Transverse colon (tissue), 3 donors: ENCODE results near the gene ASTL.

Experiments
- EP300 ChIP-seq: sonication (generic); formaldehyde crosslinking; IDR thresholded peaks from one replicate; pipeline ENCODE4 v1.6.1; 2017; ENCODE audit warnings: antibody characterized with exemption, low read depth
- POLR2A ChIP-seq: fragments of 450-650 bp; IDR thresholded peaks from one replicate; pipeline ENCODE4 v1.6.1; 2016; ENCODE audit warnings: antibody characterized with exemption, mild to moderate bottlenecking, moderate library complexity
- TF ChIP-seq, protein P1 (sequence below), 5 experiments: fragments of 200-600 bp in 3 of 5; fragments of 450-650 bp in 2 of 5; sonication (generic) in 3 of 5; IDR thresholded peaks; 1 replicate in 2 of 5; 2 replicates in 3 of 5; pipeline ENCODE4 v1.5.1; 2016 to 2017; ENCODE audit warnings: antibody characterized with exemption in 5 of 5, inconsistent platforms in 3 of 5, mild to moderate bottlenecking in 2 of 5, moderate library complexity in 1 of 5

DNA sequence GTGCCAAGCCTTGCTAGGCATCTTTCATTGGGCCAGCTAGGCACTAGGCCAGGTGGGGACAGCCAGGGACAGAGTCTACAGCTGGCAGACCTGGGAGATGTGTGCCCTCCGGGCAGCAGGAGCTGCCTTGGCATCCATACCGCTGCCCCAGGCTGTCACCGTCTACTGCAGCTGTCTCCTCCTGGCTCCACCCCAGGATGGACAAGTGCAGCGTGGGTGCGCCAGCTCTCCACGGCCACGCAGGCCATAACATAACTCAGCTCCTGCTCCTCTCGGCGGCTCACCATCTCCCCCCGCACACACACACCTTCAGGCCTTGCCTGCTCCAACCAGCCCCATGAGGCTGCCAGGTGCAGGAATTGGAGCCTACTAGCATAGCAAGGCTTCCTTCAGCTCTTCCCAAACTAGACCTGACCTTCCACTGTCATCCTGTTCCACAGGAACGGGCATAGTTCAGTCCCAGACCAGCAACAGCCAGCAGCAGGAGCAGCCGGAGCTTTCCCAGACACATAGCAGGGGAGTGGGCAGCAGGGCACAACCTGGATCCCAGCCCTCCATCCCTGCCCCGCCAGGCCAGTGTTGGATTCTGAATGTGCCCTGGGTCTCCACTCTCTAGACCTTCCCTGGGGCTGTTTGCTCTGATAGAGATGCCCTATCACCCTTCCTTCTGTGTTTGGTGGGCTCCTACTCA, 19.5 kb downstream of the ASTL start:
- TF ChIP-seq POLR2A (no peak), EP300 (no peak)
- TF ChIP-seq, protein P1, sequence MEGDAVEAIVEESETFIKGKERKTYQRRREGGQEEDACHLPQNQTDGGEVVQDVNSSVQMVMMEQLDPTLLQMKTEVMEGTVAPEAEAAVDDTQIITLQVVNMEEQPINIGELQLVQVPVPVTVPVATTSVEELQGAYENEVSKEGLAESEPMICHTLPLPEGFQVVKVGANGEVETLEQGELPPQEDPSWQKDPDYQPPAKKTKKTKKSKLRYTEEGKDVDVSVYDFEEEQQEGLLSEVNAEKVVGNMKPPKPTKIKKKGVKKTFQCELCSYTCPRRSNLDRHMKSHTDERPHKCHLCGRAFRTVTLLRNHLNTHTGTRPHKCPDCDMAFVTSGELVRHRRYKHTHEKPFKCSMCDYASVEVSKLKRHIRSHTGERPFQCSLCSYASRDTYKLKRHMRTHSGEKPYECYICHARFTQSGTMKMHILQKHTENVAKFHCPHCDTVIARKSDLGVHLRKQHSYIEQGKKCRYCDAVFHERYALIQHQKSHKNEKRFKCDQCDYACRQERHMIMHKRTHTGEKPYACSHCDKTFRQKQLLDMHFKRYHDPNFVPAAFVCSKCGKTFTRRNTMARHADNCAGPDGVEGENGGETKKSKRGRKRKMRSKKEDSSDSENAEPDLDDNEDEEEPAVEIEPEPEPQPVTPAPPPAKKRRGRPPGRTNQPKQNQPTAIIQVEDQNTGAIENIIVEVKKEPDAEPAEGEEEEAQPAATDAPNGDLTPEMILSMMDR (IDR thresholded peaks at IDR 0.05), result no peak
